ENCODE data around the gene CERT1.
"Not testable (repeated sequence)": the region's sequence is repeated elsewhere in the genome, so short reads cannot be mapped to it uniquely, and the experiment has no call there.

The CERT1 gene

GRCh38 chr5:75340714-75341478 is 170.5 kb downstream of the CERT1 start:
- no peak for DNase-seq

- no peak for DNase-seq
These were observed 173.0 kb downstream of the CERT1 start for GRCh38 chr5:75338408-75338807.

- peak; percentile 27 for DNase-seq
These were observed 173.9 kb downstream of the CERT1 start for GRCh38 chr5:75337366-75338021.

- DNase-seq = peak; percentile 100
These were observed 174.7 kb downstream of the CERT1 start, which contains the start of gene HMGCR for GRCh38 chr5:75336615-75337336. Gene HMGCR, plus strand, starts transcription at chr5:75337220. Its CDS starts 5,386 bp downstream, at chr5:75342606.

GRCh38 chr5:75335952-75336614 is 175.3 kb downstream of the CERT1 start:
- DNase-seq = peak; percentile 78

GRCh38 chr5:75335486-75335885 is 175.9 kb downstream of the CERT1 start:
- DNase-seq = no peak

GRCh38 chr5:75334413-75334812 is 177.0 kb downstream of the CERT1 start:
- not testable (repeated sequence) for DNase-seq

- DNase-seq = not testable (repeated sequence)
These were observed 177.7 kb downstream of the CERT1 start for GRCh38 chr5:75333759-75334158.

- DNase-seq = no peak
These were observed 180.0 kb downstream of the CERT1 start for GRCh38 chr5:75331095-75332090.

- DNase-seq = no peak
These were observed 181.0 kb downstream of the CERT1 start for GRCh38 chr5:75330404-75330803.

Measured in EL (cell line).